Activated CD4-positive, alpha-beta T cell treated with anti-CD3 and anti-CD28 coated beads, Interleukin-2, Interleukin-6, amounts not matched to agents 100 ng/mL and 50 ng/mL, durations not matched to agents 16 hours and 8 hours (primary cell): ENCODE measurements around the gene CEP131.

Experiments used
- DNase-seq: peaks from one replicate; pipeline ENCODE4 v3.0.0-alpha.2; 2020

The CEP131 gene

GRCh38 chr17:81251094-81251708, 28.4 kb upstream of the CEP131 start:
- no peak for DNase-seq

DNA sequence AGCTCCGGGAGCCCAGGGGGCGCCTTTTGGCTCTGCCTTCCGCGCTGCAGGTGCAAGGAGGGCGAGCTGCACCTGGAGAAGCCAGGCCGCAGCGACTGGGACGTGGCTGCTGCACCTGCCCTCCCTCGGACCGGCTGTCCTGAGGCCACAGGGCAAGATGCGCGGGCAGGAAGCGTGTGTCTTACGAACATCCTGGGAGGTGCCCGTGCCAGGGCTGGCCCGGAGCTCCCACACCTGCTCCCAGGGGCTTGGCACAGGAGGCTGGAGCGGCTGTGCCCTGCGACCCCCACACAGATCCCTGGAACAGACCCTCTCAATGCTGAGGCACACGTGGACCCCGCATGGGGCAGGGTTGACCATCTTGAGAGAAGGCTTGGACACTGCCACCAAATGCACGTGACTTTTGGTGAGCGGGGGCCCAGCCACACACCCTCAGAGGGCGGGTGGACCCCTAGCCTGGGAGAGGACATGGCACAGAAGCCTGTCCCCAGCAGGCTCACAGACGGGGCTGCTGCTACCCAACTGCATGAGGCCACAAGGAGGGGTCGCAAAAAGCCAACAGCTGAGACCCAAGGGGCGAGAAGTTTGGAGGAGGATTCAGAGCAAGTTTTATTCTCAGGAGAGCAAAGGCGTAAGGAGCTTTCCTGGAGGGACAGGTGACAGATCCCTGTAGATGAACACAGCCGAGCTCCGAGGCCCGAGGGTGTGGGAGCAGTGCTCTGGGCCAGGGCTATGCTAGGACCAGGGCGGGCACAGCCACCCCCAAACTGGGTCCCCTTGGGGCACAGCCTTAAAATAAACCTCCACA, 27.7 kb upstream of the CEP131 start:
- DNase-seq = no peak

GRCh38 chr17:81249223-81250040, 26.7 kb upstream of the CEP131 start:
- DNase-seq = no peak

DNA sequence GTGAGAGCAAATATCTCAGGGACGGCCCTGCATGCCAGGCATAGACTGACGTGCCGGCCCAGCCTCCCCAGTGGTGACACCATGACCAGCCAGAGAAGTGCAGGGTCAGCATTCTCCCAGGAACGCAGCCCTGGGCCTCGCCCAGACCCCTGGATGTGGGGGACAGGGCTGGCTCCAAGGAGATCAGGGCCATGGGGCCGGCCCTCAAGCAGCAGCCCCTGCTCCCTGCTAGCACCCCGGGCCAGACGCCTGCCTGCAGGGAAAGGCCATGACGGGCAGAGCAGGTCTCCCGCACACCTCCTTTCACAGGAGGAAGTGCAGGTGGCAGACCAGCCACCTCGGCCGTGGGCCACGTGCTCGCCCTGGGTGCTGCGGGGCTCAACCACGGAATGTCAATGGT, 25.9 kb upstream of the CEP131 start:
- DNase-seq = no peak

DNA sequence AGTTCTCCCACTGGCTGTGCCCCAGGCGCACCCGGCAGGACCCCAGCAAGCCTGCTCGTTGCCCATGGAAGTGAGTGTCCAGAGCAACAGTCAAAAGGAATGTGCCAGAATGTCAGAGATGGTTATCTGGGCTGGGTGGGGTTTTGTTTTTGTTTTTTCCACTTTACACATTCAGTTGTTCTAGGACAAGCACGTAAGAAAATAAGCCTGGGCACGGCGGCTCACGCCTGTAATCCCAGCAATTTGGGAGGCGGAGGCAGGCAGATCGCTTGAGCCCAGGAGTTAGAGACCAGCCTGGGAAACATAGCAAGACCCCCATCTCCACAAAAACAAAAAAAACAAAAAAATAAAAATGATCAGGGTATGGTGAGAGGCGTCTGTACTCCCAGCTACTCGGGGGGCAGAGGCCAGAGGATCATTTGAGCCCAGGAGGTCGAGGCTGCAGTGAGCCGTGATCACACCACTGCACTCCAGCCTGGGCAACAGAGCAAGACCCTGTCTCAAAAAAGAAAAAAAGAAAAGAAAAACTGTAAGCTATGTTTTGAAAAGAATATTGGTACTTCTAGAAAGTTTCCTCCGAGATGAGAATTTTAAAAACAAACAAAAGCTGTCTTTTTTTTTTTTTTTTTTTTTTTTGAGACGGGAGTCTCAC, 24.7 kb upstream of the CEP131 start:
- no peak for DNase-seq

GRCh38 chr17:81246679-81247338, 24.0 kb upstream of the CEP131 start:
- no peak for DNase-seq

DNA sequence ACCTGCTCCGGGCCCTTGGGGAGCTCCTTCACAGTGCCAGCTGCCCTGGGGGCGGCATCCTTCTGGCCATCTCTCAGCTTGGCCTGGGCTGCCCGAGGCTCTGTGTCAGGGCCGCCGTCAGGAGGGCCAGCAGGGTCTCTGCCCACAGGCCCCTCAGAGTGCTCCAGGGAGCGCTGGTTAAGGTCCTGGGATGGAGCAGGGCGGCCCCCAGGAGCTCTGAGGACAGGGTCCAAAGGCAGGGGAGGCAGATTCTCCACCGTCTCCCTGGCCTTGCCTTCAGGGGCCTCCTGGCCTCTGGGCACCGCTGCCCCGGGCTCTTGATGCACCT, 23.5 kb upstream of the CEP131 start:
- DNase-seq = no peak

GRCh38 chr17:81245665-81246342, 23.0 kb upstream of the CEP131 start:
- no peak for DNase-seq

DNA sequence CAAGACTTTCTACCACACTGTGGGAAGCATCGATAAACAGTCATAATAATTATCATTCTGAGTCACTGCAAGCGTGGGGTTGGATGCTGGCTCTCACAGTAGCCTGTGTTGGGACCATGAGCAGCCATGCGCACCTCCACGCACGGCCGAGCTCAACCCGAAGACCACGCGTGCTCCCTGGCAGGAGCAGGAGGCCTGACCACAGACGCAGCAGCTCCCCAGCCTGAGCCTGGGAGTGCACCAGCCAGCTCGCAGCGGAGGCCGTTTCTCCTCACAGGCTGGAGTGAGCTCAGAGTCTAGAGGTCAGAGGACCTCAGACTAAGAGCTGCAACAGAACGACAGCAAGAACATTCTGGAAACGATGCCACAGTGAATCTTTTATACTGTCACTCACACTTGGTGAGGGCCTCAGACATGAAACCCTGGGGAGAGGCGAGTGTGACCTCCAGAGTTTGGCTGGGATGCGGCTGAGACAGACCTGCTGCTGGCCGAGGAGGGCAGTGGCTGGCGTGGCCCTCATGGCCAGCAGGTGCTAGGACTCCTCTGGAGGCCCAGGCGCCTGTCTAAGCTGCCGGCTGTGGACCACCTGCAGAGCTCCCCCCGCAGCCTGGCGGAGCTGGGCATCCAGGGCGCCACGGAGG, 22.4 kb upstream of the CEP131 start:
- peak; percentile 62 for DNase-seq

DNA sequence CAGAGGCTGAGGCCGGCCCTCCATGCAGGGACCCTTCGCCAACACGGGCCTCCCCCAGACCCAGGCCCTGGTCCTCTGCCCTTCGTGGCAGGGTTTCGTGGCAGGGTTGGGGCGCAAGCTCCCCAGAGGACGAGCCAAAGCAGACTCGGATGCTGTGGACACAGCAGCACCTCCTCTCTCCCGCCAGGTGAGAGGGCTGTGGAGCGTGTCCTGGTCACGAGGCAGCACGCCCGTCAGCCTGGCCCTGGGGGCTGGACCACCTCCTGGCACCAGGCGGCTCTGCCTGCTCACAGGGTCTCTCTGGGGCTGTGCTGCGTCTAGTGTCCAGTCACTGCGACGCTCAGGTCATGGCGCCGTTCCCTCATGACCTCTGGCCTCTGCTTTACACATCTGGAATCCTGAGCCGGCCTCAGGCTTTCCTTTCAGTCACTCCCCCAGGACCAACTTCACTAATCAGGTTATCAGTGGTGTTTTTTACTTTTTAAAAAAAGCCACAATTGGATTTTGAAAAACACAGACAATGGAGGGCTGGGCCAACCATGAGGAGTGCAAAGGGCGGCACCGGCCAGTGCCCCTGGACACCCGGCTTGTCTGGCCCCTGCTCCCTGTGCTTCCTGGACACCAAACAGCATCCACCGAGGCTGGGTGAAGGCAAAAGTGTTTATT, 21.7 kb upstream of the CEP131 start:
- no peak for DNase-seq

DNA sequence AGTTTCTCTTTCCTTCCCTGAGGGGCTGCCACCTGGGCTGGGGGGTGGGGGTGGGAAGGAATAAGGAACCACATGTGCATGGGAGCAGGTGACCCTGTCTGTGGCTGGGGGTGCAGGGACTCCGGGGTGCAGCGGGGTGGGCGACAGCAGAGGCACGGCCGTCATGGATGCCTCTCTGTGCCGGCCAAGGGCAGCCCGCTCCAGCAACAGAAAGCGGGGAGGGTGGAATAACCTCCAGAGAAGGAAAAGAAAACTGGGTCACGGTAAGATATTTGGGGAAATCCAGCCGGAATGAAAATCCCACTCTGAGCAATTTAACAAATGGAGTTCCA, 20.5 kb upstream of the CEP131 start:
- DNase-seq = no peak

- no peak for DNase-seq
Observed at GRCh38 chr17:81242421-81243332, 19.9 kb upstream of the CEP131 start.

DNA sequence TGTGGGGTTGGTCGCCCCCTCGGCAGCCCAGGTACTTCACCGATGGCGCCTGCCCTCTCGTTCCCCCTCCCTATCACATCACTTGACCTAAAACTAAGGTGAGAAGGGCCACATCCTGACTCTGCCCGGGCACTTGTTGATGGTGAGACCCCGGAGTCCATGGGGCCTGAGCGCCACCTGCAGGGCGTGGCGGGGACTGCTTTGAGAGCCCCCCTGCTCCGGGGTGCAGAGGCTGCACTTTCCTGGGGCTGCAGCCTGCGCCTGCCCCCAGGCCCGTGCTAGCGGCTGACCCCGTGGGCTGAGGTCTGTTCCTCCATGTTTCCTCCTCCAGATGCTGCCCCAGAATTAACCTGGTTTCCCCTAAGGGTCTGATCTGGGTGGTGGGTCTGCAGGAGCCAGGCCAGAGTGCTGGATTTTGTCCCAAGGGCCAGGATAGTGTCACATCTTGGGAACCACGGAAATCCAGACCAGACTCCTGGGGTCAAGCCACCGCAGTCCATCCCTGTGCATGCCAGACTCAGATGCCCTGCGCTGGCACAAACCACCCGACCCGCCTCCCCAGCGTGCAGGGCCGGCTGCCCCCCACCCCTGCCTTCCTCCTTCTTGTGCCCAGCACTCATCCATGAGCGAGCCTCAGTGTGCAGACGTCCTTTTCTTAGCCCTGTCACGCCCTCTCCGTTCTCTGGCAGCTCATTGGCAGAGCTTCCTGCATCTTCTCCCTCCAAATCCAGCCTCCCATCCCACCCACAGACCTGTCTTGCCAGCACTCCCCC, 19.1 kb upstream of the CEP131 start:
- DNase-seq = peak; percentile 77

DNA sequence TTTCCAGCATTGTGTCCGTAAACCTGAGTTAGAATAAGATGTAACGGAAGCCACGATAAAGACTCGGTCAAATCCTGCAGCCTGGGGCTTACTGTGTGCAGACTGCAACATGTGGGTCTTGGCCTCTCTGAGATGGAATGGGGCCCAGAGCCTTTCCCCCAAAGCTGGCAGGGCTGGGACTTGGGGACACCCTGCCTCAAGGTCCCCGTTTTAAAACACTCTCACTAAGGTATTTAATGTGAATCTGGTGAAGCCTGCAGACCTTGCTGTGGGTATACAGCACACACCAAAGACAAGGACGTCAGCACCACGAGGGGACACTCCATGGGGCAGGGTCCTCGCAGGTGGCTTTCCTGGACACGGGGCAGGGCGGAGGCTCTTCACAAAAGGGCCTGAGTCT, 18.4 kb upstream of the CEP131 start:
- DNase-seq = no peak

- no peak for DNase-seq
Observed at GRCh38 chr17:81240761-81241160, 18.0 kb upstream of the CEP131 start.

DNA sequence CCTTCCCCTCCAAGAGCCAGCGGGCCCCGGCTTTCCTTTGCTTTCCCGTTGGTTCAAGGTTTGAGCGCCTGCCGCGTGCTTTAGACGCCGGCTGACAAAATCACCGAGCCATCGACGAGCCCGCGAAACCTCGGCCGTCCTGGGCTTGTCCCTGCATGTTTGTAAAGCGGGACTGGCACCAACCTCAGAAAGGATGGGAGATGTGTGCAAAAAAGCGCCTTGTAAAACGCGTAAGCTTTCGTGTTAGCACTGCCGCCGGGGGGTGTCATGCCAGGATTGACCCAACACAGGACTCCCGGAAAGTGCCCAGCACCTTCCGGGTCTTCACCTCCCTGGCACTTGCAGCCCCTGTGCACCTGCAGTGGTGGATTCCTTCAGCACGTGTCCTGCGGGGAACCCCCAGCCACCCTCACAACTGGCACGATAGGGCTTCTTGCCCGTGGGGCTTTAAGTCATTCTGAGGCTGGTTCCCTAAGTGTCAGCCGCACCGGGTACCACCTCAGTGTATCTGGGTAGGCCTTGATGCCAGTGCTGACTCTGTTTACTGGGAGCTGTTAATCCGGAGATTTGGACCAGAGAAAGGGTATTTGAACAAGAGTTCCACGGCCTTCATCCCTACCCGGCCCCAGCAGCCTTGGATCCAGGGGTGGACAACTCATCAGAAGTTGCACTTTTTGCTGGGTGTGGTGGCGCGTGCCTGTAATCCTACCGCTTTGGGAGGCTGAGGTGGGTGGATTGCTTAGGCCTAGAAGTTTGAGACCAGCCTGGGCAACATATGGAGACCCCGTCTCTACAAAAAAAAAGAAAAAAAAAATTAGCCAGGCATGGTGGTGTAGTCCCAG, 17.2 kb upstream of the CEP131 start:
- peak; percentile 71 for DNase-seq

GRCh38 chr17:81238815-81239713, 16.3 kb upstream of the CEP131 start, which contains the start of the genes NDUFAF8 and TEPSIN:
NDUFAF8 (plus strand) TSS chr17:81239318; CDS start chr17:81239364, 46 bp downstream.
TEPSIN (minus strand) TSS chr17:81239055; CDS start chr17:81239033, 22 bp downstream.
- peak; percentile 99 for DNase-seq
